ENCODE results near the gene TXNDC16. TPM values are rescaled to one million over a fixed set of nuclear protein-coding genes. Genes with fewer than 3 reads are reported as not detected.

The TXNDC16 gene
- total and polyA plus RNA-seq, 9 of the 15 experiments (the other 6 are each of a cell fraction or from before 2014, with no cell fraction given): 1.8 to 6.2 (median 4.9) TPM

DNA sequence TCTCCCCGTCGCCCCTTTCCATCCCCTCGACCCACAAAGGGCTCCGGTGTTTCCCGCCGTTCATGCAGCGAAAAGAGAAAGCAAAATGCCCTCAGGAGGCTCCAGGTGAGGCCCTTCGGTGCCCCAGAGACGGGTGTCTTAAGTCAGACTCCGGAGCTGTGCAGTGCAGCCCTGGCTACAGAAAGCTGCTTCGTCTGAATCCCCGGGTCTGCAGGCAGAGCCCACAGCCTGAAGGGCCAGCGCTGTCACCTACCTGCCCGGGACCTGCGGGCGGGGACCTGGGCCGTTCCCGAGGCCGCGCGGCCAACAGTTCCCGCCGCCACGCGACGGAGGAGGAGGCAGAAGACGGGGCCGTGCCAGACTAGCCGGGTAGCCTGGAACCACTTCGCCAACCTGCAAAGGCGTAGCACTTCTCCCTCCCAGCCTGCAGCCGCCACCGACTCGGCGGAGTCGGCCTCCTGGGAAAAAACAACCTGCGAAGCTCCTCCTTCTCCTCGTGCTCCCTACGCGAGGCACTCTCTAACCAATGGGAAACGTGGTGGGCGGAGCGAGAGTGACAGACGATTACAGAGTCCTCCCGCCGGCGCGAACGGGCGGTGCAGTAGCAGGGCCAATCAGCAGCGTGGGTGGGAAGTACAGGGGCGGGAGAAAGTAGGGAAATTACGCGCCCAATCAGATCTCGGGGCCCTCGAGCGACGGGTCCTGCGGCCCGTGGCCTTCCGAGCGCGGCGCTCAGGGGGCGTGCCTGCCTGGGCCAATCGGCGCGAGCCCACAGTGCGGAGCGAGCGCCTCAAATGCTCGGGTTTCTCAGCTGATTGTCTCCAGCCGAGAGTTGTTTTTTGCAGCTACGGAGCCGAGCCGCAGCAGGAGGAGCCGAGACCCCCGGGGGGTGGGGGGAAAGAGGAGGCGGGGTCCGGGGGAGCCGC, at the start of gene TXNDC16, which contains the start of gene GPR137C (continued):
- TF ChIP-seq TFAP4 (CRISPR knock-in tag; IDR thresholded peaks at IDR 0.05; ENCODE audit: borderline replicate concordance) (peak; percentile 94), ZNF263 (CRISPR knock-in tag; IDR thresholded peaks at IDR 0.05; ENCODE audit: borderline replicate concordance) (peak; percentile 89), RCOR1 (IDR thresholded peaks at IDR 0.05; ENCODE audit: borderline replicate concordance in 1 of 2, low read depth in 2 of 2, low read length in 2 of 2) (no peak), BHLHE40 (IDR thresholded peaks at IDR 0.05; ENCODE audit: low read length) (peak; percentile 70), SUPT5H (IDR thresholded peaks at IDR 0.05) (peak; percentile 69), PBX2 (CRISPR knock-in tag; IDR thresholded peaks at IDR 0.05; ENCODE audit: low read depth) (peak; percentile 77), PBX2 (tag; conservative IDR thresholded peaks at IDR 0.05; ENCODE audit: low read depth) (peak; percentile 90), POLR2AphosphoS5 (IDR thresholded peaks at IDR 0.05; ENCODE audit: control insufficient read depth, insufficient read depth, low read depth, low read length) (0 out of 2 replicates have a peak, but pooled peaks have one; percentile 32)

Data from K562 (cell line).